K562 treated with DMSO at 1 percent for 4 hours (cell line): ENCODE data around the gene SCIN. TPM values are rescaled to one million over a fixed set of nuclear protein-coding genes. Genes with fewer than 3 reads are reported as not detected.

Experiments used
- total RNA-seq: library from RNA; unstranded; fragments of 300-600 nt; gene quantifications from 2 replicates; pipeline ENCODE4 v1.2.3, GENCODE V29; 2022; ENCODE audit not compliant: insufficient read depth

Gene SCIN
- total RNA-seq: 13.8 and 14.9 TPM in 2 replicates

DNA sequence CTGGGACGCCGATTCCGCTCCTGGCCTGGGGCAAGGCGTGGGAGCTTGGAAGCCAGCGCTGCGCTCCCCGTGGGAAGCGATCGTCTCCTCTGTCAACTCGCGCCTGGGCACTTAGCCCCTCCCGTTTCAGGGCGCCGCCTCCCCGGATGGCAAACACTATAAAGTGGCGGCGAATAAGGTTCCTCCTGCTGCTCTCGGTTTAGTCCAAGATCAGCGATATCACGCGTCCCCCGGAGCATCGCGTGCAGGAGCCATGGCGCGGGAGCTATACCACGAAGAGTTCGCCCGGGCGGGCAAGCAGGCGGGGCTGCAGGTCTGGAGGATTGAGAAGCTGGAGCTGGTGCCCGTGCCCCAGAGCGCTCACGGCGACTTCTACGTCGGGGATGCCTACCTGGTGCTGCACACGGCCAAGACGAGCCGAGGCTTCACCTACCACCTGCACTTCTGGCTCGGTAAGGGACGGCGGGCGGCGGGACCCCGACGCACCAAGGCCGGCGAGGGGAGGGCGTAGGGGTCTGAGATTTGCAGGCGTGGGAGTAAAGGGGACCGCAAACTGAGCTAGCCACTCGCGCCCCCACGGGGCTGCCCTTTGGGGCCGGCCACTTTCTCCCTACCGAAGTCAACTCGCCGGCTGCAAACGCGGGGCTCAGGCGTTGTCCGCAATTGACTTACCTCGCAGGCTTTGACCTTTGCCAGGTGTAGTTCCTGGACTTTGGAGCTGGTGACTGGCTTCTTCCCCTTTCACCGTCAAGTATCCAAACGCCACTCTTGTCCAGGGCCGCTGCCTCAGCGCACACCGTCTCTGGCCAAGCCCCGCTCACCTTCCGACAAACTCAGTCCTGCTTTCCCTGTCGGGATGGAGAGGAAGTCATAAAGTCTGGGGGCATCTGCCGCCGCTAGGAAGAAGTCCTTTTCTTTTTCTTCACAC lies at the start of gene SCIN:
SCIN (plus strand) TSS at position 187 of the 928 bp plus-strand sequence; CDS start at position 254, 67 bp downstream.

DNA sequence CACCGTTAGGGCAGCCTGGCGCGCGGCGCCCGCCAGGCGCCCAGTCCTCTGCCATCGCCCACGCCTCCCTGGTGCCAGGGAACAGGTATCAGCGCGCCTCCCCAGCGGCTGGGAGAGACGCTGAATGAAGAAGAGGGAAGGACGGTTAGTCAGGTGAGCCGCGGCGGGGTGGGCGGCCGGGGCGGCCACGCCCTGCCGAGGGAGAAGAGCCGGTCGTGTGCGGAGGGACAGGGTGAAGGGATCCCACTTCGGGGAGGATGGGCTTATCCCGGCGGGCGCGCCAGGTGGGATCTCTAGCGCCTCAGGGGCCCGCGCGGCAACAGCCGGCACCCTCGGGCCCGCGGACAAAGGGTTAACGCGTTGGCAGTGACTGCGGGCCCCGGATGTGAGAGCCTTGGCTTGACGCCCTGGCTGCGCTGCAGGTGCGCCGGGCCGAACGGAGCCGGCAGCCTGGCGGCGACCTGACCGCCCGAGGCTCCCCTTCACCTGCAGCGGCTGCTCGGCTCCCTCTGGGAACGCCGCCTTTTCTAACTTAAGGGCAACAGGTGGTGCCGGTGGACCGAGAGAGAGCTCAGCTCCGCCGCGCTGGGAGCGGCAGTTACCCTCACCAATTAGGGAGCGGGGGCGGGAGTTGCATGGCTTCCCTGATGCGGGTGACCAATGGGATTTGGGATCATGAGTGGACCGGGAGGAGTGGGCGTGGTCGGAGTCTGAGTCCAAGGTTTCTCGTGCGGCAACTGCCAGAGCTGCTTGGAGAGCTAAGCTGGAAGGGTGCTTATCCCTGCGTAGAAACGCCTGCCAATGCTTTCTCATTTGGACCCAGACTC lies 116.6 kb downstream of the SCIN start, which contains the start of gene ARL4A:
ARL4A (plus strand) TSS at position 743 of the 827 bp plus-strand sequence. CDS start 622 bp downstream, outside the sequence.

Other genes with a start within 250 kb of the SCIN start
- 18.3 and 24.7 TPM in 2 replicates for gene VWDE, start 166.9 kb upstream of the SCIN start, total RNA-seq
- 44.9 and 49.8 TPM in 2 replicates for gene ARL4A, start 116.9 kb downstream of the SCIN start, total RNA-seq